GM18867 (cell line): ENCODE data around the gene GRIFIN.

Experiments used
- ATAC-seq: cut with Tn5 transposase; IDR thresholded peaks from one replicate; pipeline ENCODE4 v1.9.1; 2021; ENCODE audit warnings: mild to moderate bottlenecking, moderate library complexity; ENCODE audit not compliant: unreplicated experiment

GRIFIN gene

GRCh38 chr7:2513702-2514101 lies 37.5 kb upstream of the GRIFIN start:
- no peak for ATAC-seq

DNA sequence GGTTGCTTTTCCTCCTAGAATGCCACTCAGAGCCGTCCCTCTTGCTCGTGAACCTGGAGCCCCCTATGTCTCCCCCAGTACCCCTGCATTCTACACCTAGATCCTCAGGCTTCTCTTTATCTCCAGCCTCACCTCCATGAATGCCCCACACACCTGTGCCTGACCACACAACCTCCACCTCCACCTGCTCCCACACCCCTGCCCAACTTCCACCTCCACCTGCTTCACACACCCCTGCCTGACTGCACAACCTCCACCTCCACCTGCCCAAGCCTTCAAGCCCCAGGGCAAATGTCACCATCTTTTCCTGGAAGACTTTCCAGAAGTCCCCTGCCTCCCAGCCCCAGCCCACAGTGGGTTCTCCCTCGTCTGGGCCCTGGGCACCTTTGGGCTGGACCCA lies 36.5 kb upstream of the GRIFIN start:
- no peak for ATAC-seq

DNA sequence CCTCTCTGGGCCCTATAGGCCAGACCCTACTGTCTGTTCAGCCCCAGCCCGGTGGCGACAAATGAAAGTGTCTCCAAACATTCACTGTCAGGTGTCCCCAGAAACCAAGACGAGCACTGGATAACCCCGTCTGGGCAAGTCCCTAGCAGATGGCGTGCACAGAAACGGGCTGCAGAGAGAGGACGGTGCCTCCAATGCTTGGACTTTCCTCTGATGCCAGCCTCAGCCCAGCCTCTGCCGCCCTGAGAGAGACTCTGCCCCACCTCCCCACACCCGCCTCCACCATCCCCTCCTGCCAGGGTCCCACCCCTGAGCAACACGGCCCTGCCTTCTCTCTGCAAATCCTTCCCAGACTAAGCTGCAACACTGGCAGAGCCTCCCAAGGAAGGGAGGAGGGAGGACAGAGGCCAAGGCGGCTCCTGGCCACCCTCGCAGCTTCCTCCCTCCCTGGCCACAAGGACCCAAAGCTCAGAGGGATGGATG lies 36.0 kb upstream of the GRIFIN start:
- no peak for ATAC-seq

DNA sequence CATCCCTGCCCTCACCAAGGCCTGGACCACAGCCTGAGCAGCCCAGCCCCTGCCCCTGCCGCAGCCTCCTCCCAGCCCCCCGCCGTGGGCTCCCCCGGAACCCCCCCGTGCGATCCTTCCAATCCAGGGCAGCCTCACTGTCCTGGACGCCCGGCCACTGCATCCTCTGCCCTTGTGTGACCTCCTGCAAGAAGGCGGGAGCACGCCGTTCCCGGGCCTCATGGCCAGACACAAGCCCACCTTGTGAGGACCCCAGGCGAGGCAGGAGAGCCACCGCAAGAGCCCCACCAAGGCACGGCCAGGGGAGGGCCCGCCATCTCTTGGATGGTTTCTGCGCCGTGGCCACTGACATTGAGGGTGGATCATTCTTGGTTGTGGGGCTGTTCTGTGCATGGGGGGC lies 35.6 kb upstream of the GRIFIN start:
- ATAC-seq = no peak

DNA sequence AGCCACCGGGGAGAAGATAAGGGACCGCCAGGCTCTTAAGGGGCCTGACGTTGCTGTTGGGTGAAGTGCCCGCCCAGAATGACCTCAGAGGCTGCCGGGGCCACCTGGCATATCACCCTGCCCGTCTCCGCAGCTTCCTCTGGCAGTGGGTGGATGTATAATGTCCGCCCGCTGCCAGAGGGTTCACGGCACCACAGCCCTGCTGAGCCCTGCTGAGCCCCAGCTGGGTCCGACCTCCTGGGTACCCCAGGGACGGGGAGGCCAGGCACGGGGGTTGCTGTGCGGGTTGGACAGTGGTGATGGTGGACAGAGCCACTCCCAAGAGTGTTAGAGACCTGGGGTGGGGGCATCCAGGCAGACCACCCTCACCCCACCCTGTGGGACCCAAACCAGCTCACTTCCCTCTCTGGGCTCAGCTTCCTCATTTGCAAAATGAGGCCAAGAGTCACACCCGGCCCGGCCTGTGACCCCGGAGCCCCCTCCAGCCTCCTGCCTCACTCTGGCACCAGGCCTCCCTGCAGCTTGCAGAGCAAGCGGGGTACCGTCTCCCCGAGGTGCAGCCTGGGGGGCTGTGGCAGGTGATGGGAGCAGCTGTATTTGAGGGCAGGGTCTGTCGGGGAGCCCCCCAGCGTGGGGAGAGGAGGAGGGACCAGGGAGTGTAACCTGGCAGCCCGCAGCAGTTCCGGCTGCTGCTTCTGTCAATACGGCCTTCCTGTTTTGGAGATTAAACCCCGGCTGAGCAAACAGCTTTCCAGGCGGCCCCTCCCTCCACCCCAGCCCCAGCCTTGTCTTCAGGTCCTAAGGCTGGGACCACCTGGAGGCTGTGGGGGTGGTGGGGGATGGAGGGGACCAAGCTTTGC lies 34.9 kb upstream of the GRIFIN start:
- no peak for ATAC-seq

GRCh38 chr7:2510130-2510776 lies 34.1 kb upstream of the GRIFIN start:
- ATAC-seq = no peak

GRCh38 chr7:2509298-2509906 lies 33.2 kb upstream of the GRIFIN start:
- ATAC-seq = no peak

DNA sequence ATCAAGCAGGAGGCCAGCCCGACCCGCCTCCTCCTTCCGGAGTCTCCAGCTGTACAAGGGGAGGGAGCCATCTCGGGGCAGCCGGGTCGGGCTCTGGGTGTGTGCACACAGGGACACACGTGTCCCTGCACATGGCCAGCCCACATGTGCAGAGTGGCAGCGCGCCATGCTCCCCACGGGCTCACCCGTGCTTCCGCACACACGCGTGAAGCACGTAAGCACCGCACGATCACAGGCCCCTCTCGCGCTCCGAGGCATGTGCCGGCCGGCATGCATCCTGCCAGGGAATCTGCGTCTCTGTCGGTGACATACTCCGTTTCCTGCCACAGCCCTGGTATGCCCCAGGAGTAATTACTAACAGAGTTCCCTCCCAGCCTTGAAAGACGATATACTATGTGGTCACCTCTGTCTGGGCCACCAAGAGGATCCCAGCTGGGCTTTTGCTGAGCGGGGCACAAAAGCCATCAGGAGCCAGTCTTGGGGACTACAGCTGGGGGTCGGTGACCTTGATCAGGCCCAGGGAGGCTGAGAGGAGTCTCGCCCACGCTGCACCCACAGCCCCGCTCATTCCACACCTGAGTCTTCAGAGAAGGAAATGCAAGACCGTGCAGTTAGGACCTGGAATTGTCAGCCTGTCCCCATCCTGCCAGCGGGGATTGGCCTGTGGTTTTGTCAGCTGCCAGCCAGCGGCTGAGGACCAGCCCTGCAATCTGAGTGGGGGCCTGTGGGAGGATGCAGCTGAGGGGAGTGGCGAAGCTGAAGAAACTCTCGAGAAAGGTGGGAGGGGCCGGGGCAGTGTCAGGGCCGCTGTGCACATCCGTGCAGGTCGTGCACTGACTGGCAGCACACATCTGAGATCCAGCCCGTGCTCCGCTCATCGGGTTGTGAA lies 32.4 kb upstream of the GRIFIN start:
- peak; percentile 48 for ATAC-seq

DNA sequence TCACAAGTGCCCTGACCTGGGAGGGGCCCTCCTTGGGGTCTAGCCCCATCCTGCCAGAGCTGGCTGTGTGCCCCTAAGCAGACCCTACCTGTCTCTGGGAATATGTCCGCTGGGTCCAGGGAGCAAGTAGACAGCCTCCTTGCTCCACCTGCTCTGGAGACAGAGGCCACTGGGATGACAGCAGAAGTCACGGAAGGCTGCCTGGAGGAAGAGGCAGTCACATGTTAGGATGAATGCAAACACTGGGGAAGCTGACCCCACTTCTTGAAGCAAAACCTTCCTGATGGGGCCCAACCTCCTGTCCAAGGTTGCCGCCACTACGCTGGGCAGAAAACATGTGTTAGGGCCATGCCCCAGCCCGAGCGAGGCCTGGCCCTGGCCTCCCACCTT lies 31.7 kb upstream of the GRIFIN start:
- ATAC-seq = no peak

DNA sequence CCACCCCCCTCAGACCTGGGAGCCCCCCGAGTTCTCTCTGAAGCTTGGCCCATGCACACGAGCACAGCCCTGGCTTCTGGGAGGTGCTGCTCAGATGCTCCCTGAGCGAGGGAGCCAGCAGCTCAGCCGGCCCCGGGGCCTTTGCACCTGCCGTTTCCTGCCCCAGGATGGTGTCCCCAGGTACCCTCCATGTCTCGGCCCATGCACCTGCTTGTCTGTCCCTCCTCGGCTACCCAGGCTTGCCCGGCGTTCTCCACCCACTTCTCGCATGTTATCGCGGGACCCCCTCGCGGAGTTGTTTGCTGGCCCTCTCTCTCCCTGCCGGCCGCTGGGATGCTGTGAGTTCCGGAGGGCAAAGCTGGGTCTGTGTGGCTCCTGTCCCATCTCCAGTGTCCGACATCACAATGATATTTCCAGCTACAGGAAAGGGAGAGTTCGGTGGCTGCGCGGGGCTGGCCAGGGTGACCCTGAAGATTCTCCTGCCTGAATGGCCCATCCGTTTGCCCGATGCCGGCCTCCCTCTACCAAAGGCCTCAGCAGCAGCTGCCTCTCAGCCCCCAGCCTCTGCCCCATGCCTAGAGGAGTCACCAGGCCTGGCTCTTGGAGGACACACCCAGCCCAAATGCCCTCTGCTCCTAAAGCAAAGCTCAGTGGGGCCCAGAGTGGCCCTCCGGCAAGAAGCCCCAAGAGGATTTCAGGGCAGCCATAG lies 31.2 kb upstream of the GRIFIN start:
- ATAC-seq = no peak

DNA sequence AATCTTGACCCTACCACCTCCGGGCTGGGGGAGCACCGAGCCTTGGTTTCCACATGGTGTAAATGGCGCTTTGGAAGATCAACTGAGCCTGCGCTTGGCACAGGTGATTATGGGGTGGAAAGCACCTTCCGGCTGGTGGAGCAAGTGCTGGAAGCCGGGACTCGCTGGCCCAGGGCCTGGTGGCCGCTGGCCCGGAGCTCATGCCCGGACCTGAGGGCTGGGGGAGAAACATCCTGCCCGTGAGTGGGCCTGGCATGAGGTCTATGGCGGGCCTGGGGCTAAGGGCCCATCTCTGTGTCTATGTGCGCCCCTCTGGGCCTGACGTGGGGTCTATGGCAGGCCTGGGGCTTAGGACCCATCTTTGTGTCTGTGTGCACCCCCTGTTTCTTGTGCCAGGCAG lies 29.2 kb upstream of the GRIFIN start:
- ATAC-seq = no peak

GRCh38 chr7:2504889-2505375 lies 28.7 kb upstream of the GRIFIN start:
- no peak for ATAC-seq

DNA sequence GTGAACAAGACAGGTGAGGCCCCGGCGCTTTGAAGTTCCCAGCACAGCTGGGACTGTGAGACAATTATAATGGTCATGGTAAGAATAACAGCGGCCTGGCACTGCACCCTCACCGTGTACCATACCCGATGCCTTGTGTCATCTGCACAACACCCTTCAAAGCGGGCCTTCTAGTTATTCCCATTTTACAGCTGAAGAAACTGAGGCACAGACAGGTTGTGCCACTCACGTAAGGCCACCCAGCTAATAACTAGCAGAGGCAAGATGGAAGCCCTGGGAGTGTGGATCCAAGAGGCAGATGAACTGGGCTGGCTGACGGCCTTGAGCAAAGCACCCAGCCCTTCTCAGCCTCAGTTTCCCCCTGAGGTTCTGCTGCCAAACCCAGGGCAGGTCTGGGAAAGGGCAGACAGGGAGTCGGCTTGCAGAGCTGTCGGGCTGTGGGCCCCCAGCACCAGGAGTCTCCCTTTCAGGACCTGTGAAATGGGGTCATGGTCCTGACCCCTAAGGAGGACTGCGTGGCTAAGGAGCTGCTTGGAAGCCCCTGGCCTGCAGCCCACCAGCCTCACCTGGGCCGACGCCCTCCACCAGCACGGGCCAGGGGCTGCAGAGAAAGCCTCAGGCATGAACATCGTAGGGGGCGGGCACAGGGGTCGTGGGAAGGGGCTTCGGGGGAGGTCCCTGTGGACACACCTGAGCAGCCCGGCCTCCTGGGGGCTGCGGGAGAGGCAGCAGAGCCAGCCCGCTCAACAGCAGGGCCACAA lies 28.1 kb upstream of the GRIFIN start:
- ATAC-seq = no peak

GRCh38 chr7:2503056-2503941 lies 27.1 kb upstream of the GRIFIN start:
- no peak for ATAC-seq

DNA sequence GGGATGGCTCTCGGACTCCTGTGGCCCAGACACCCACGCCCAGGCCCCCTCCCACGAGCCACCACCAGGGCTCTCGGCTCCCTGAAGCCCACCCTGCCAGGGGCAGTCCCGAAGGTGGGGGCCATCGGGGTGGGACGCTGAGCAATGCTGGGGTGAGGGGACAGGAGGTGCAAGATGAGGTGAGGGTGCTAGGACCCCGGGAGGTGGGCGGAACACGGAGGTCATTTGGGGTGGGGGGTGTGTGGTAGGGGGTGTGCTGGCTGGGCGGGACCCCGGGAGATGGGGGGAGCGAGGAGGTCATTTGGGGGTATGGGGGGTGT lies 26.4 kb upstream of the GRIFIN start:
- ATAC-seq = no peak

DNA sequence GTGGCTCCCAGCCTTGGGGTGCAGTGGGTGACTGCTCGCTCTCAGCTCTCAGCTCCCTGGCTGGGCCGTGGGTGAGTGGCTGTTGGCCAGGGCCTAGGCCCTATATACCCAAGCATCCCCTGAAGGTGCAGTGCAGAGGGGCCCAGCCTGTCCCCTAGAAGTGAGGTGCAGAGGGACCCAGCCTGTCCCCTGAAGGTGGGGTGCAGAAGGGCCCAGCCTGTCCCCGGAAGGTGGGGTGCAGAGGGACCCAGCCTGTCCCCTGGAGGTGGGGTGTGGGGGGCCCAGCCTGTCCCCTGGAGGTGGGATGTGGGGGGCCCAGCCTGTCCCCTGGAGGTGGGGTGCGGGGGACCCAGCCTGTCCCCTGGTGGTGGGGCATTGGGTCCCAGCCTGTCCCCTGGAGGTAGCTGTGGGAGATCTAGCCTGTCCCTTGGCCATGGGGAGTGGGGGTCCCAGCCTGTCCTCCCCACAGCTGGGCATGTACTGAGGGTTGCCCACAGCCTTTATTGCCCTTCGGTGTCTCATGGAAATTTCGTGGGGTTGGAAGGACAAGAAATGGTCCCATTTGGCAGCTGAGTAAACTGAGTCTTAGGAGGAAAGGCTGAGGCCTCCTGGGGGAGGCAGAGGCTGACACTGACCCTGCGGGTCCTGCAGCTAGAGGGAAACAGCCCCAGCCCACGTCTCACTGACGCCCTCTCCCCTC lies 25.9 kb upstream of the GRIFIN start:
- no peak for ATAC-seq

DNA sequence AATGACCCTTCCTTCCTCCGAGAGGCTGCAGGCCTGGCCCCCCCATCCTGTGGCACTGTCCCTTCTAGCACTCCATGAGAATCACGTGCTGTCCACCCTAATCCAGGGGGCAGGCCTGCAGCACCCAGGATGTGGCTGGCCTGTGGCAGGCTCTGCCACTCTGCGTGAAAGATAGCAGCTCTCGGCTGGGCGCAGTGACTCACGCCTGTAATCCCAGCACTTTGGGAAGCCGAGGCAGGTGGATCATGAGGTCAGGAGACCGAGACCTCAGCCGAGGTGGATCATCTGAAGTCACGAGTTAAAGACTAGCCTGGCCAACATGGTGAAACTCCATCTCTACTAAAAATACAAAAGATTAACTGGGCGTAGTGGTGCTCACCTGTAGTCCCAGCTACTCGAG lies 24.5 kb upstream of the GRIFIN start:
- no peak for ATAC-seq
